ENCODE results near the gene GUCY1A2.

GRCh38 chr11:106694501-106694900, 323.8 kb downstream of the GUCY1A2 start:
- TF ChIP-seq CTCF (IDR thresholded peaks at IDR 0.05 in 2 of 3, conservative IDR thresholded peaks at IDR 0.05 in 1 of 3; ENCODE audit: borderline replicate concordance in 1 of 3, insufficient read depth in 1 of 3, low read depth in 2 of 3, low read length in 2 of 3) (no peak), EZH2 (IDR thresholded peaks at IDR 0.05) (no peak), POLR2AphosphoS5 (IDR thresholded peaks at IDR 0.05; ENCODE audit: low read depth, low read length) (no peak), TCF7L2 (IDR thresholded peaks at IDR 0.05; ENCODE audit: borderline replicate concordance, extremely low read depth, insufficient read depth, insufficient read length) (no peak), REST (IDR thresholded peaks at IDR 0.05; ENCODE audit: low read depth) (no peak), ZFX (IDR thresholded peaks at IDR 0.05) (no peak), POLR2A (IDR thresholded peaks at IDR 0.05; ENCODE audit: borderline replicate concordance, extremely low read depth, insufficient read depth, insufficient read length) (no peak), SRF (IDR thresholded peaks at IDR 0.05; ENCODE audit: low read depth) (no peak), EGR1 (IDR thresholded peaks at IDR 0.05; ENCODE audit: low read depth) (no peak), RAD21 (IDR thresholded peaks at IDR 0.05; ENCODE audit: low read depth) (no peak), ELF1 (IDR thresholded peaks at IDR 0.05; ENCODE audit: borderline replicate concordance, low read depth) (no peak), SP1 (IDR thresholded peaks at IDR 0.05; ENCODE audit: low read depth) (no peak)
- TF ChIP-seq, protein P1, sequence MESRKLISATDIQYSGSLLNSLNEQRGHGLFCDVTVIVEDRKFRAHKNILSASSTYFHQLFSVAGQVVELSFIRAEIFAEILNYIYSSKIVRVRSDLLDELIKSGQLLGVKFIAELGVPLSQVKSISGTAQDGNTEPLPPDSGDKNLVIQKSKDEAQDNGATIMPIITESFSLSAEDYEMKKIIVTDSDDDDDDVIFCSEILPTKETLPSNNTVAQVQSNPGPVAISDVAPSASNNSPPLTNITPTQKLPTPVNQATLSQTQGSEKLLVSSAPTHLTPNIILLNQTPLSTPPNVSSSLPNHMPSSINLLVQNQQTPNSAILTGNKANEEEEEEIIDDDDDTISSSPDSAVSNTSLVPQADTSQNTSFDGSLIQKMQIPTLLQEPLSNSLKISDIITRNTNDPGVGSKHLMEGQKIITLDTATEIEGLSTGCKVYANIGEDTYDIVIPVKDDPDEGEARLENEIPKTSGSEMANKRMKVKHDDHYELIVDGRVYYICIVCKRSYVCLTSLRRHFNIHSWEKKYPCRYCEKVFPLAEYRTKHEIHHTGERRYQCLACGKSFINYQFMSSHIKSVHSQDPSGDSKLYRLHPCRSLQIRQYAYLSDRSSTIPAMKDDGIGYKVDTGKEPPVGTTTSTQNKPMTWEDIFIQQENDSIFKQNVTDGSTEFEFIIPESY (IDR thresholded peaks at IDR 0.05; ENCODE audit: extremely low read depth, insufficient replicate concordance, low read length): no peak
- TF ChIP-seq, protein P2, sequence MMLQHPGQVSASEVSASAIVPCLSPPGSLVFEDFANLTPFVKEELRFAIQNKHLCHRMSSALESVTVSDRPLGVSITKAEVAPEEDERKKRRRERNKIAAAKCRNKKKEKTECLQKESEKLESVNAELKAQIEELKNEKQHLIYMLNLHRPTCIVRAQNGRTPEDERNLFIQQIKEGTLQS (IDR thresholded peaks at IDR 0.05): no peak
